Fibroblast of villous mesenchyme (primary cell): ENCODE data around the gene RNU6-7. TPM values are rescaled to one million over a fixed set of nuclear protein-coding genes. Genes with fewer than 3 reads are reported as not detected.

Experiments used
- DNase-seq: peaks from one replicate; pipeline ENCODE4 v3.0.0-alpha.2; 2010; ENCODE audit warnings: low read depth
- H3K4me3 ChIP-seq: 2 replicates; pipeline ENCODE4 v1.5.1; 2011; ENCODE audit warnings: low read depth, mild to moderate bottlenecking, low read length
- total RNA-seq: library from RNA; depleted of rRNA; stranded (reverse); fragments of >200 nt; gene quantifications from 2 replicates; pipeline ENCODE4 v1.2.3, GENCODE V29; 2012
- TF ChIP-seq, protein P1 (sequence below): IDR thresholded peaks from 2 replicates; pipeline ENCODE4 v1.5.1; 2012; ENCODE audit warnings: low read depth, mild to moderate bottlenecking, low read length; ENCODE audit not compliant: insufficient read depth

The RNU6-7 gene
- total RNA-seq, 1 donor = not detected

DNA sequence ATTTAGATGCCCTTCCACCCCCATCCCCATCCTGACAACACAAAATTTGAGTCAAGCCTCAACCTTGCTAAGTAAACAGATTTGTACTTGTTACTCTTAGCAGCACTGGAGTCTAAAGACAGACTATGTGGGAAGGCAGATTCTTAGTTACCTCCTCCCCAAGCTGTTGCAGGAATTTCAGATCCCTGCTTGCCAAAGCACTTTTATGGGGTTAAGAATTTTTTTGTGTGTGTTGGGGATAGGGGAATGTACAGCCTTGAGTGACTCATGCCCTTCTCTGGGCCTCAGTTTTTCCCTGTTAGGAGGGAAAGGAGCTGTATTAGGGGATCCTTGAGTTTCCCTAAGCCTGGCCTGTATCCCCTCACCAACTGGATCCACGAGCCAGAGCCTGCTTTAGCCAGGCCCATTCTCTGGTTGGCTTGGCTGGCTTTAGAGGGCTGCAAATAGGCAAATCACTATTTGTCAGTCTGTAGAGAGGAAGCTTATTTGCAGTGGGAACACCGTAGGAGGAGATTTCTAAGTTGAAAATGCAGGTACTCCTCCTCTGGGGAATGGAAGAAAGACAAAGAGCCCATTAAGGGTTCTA is 28.9 kb downstream of the RNU6-7 start:
- H3K4me3 ChIP-seq = no peak overlapping the region
- TF ChIP-seq, protein P1, sequence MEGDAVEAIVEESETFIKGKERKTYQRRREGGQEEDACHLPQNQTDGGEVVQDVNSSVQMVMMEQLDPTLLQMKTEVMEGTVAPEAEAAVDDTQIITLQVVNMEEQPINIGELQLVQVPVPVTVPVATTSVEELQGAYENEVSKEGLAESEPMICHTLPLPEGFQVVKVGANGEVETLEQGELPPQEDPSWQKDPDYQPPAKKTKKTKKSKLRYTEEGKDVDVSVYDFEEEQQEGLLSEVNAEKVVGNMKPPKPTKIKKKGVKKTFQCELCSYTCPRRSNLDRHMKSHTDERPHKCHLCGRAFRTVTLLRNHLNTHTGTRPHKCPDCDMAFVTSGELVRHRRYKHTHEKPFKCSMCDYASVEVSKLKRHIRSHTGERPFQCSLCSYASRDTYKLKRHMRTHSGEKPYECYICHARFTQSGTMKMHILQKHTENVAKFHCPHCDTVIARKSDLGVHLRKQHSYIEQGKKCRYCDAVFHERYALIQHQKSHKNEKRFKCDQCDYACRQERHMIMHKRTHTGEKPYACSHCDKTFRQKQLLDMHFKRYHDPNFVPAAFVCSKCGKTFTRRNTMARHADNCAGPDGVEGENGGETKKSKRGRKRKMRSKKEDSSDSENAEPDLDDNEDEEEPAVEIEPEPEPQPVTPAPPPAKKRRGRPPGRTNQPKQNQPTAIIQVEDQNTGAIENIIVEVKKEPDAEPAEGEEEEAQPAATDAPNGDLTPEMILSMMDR = no peak
- DNase-seq = peak; percentile 62

DNA sequence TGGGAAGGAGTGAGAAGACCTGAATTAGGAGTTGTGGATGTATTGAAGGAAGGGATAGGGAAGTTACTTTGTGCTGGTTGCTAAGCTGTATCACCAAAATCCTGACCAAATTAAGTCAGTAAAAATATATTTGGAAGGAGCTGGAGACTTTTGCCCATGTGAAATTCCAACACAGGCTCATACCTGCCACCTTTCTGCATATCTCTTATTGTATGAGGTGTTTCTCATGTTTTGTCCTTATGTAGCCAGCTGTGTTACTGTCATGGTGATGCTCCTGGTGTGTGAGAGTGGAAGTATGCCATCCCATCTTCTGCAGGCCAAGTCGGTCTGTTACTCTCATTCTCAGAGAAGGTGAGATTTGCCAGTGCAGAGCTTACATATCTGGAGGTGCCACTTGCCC is 30.6 kb downstream of the RNU6-7 start:
- no peak for DNase-seq
- TF ChIP-seq, protein P1 = no peak
- no peak overlapping the region for H3K4me3 ChIP-seq

DNA sequence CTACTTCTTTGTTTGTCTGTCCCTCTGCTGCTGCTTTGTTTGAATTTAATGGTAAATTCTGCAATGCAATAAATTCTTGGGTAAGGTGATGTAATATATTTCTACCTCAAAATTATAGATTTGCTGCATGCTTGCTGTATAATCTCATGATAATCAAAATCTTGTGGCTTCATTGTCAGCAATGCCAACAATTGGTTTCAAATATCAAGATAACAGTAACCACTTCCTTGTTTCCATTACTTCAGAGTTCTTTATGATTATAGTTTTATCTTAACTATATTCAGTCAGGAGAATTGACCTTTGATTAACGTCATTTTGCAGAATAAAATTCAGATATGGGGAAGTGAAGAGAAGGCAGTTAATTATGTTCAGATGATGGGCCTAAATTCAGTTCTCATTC is 31.4 kb downstream of the RNU6-7 start:
- DNase-seq = no peak
- no peak overlapping the region for H3K4me3 ChIP-seq
- TF ChIP-seq, protein P1 = no peak

- TF ChIP-seq, protein P1 = peak; percentile 44
- DNase-seq = peak; percentile 30
Measured at GRCh38 chr14:32244404-32244803, 42.6 kb downstream of the RNU6-7 start.

DNA sequence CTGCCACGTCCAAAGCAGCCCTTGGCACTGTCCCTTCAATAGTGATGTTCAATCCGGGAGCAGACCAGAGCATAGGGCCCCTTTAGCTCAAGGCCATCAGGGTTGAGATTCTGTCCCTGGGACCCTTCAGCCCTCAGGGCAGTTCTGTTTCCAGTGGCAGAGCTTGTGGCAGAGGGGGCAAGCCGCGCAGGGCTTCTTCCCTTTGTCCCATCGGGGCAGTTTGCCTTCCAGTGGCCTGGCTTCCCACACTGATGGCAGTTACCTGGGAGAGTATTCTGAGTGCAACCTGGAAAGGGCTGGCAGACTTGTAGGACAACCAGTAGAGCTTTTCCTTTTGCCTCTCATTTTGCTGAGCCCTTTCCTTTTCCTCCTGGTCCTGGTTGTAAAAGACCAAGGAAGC is 44.9 kb downstream of the RNU6-7 start:
- TF ChIP-seq, protein P1 = no peak
- no peak for DNase-seq

More at GRCh38 chr14:32244404-32244803, 42.6 kb downstream of the RNU6-7 start:
- H3K4me3 ChIP-seq = no peak overlapping the region

GRCh38 chr14:32249371-32249770 is 47.5 kb downstream of the RNU6-7 start:
- no peak for DNase-seq
- TF ChIP-seq, protein P1 = no peak
- no peak overlapping the region for H3K4me3 ChIP-seq

More for the DNA sequence above, 44.9 kb downstream of the RNU6-7 start:
- no peak overlapping the region for H3K4me3 ChIP-seq

DNA sequence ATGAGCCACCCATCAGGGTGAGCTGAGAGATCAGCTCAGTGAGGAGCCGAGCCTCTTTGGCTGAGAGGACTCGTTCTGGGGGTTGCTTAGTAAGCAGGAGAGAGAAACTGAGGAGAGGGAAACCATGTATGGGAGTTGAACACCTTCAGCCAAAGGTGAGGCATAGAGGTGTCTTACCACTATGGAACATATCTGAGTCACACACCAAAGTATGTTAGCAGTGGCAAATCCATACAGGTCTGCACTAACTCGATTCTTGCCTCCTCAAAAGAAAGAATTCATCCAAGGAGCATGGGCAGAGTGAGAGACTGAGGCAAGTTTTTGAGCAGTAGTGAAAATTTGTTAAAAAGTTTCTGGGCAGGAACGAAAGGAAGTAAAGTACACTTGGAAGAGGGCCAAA is 47.9 kb downstream of the RNU6-7 start:
- TF ChIP-seq, protein P1 = no peak
- no peak for DNase-seq
- no peak overlapping the region for H3K4me3 ChIP-seq
